GM12892 (cell line): ENCODE results near the gene WBP2NL.
A peak's percentile ranks its signal among the peaks of the same experiment; 100 is the strongest.

ENCODE experiments used
- POLR2A ChIP-seq: IDR thresholded peaks from 2 replicates; pipeline ENCODE4 v1.6.1; 2011; ENCODE audit warnings: low read depth, low read length, control low read depth
- POLR2AphosphoS5 ChIP-seq: IDR thresholded peaks from 2 replicates; pipeline ENCODE4 v1.6.1; 2011; ENCODE audit warnings: low read depth, low read length, control low read depth
- TAF1 ChIP-seq: IDR thresholded peaks from 2 replicates; pipeline ENCODE4 v1.6.1; 2011; ENCODE audit warnings: low read depth, mild to moderate bottlenecking, control low read depth, low read length, borderline replicate concordance

- TF ChIP-seq POLR2A (peak; percentile 66; the same call in 1 of the 2 replicates), POLR2AphosphoS5 (0 out of 2 replicates have a peak, but pooled peaks have one; percentile 42), TAF1 (no peak)
These were observed 49.2 kb upstream of the WBP2NL start for GRCh38 chr22:41949297-41949965.
